HepG2 (cell line): ENCODE measurements around the gene DNLZ. TPM values are rescaled to one million over a fixed set of nuclear protein-coding genes. Genes with fewer than 3 reads are reported as not detected.

Experiments
- ATAC-seq: fragments of 200-7000 bp; cut with Tn5 transposase; 3 replicates; pipeline ENCODE4 v1.9.1; 2020; ENCODE audit warnings: mild to moderate bottlenecking, moderate library complexity
- BruUV-seq: library from RNA; stranded (reverse); fragments of 400-500 nt; replicated peaks from 2 replicates; lab custom pipeline; 2021; lab: Mats Ljungman, UMichigan
- CTCF ChIA-PET: fragments of 300-600 bp; formaldehyde crosslinking; extraction: SDS; loops from one replicate; lab custom pipeline; 2021; ENCODE audit warnings: low total read pairs, inconsistent platforms, low intra/inter-chr PET ratio; lab: Yijun Ruan, JAX
- POLR2A ChIA-PET: fragments of 350-600 bp; sonication (Branson Sonifier 250); formaldehyde crosslinking; loops from one replicate; lab custom pipeline; 2020; ENCODE audit warnings: antibody characterized with exemption, inconsistent platforms; lab: Yijun Ruan, JAX
- DNase-seq: peaks from one replicate; pipeline ENCODE4 v3.0.0-alpha.2; 2015; ENCODE audit warnings: low spot score
- FAIRE-seq: peaks from 3 replicates; lab custom pipeline; 2011; peaks lifted over from hg19 to GRCh38; lab: Jason Lieb, UNC
- H2AFZ ChIP-seq: one replicate; pipeline ENCODE4 v1.6.1; 2011; ENCODE audit warnings: low read length, inconsistent platforms
- H3K27ac ChIP-seq: fragments of 300-600 bp; 3 replicates; pipeline ENCODE4 v1.8.0; 2011; ENCODE audit warnings: mixed run types, mild to moderate bottlenecking, mixed read lengths, low read length, inconsistent platforms; ENCODE audit not compliant: insufficient read depth; ENCODE audit errors: extremely low read length
- H3K27me3 ChIP-seq, 2 experiments: fragments of 200-600 bp in 1 of 2; 2 replicates in 1 of 2; 3 replicates in 1 of 2; pipeline versions ENCODE4 v1.6.0 to v1.8.0; 2011; ENCODE audit warnings: low read length in 2 of 2, mild to moderate bottlenecking in 2 of 2, moderate library complexity in 2 of 2, inconsistent platforms in 1 of 2; ENCODE audit not compliant: insufficient read depth in 2 of 2, control insufficient read depth in 1 of 2
- H3K36me3 ChIP-seq, 2 experiments: fragments of 200-600 bp in 1 of 2; replicated peaks in 1 of 2; 2 replicates in 1 of 2; 3 replicates in 1 of 2; pipeline versions ENCODE4 v1.5.1 to v1.8.0; 2011; ENCODE audit warnings: low read length in 2 of 2, inconsistent platforms in 1 of 2; ENCODE audit not compliant: insufficient read depth in 2 of 2, control insufficient read depth in 1 of 2
- H3K4me1 ChIP-seq: 2 replicates; pipeline ENCODE4 v1.5.1; 2012; ENCODE audit warnings: low read length, inconsistent platforms; ENCODE audit not compliant: insufficient read depth
- H3K4me2 ChIP-seq: 2 replicates; pipeline ENCODE4 v1.6.0; 2011; ENCODE audit warnings: low read depth, low read length, inconsistent platforms
- H3K4me3 ChIP-seq, 3 experiments: fragments of 200-600 bp in 1 of 3; sonication (generic), shearing (Covaris generic) in 1 of 3; replicated peaks in 1 of 3; 2 replicates each; pipeline ENCODE4 v1.5.1; 2011 to 2016; ENCODE audit warnings: low read length in 3 of 3, inconsistent platforms in 2 of 3, low read depth in 2 of 3, mild to moderate bottlenecking in 2 of 3, control low read depth in 1 of 3, mixed read lengths in 1 of 3; ENCODE audit not compliant: insufficient read depth in 1 of 3
- H3K79me2 ChIP-seq: one replicate; pipeline ENCODE4 v1.6.1; 2011; ENCODE audit warnings: low read length, inconsistent platforms; ENCODE audit not compliant: insufficient read depth
- H3K9ac ChIP-seq: 2 replicates; pipeline ENCODE4 v1.6.0; 2011; ENCODE audit warnings: mild to moderate bottlenecking, low read depth, low read length, inconsistent platforms; ENCODE audit not compliant: insufficient read depth
- H3K9me3 ChIP-seq: 2 replicates; pipeline ENCODE4 v1.5.1; 2012; ENCODE audit warnings: mild to moderate bottlenecking, low read length
- H4K20me1 ChIP-seq: 2 replicates; pipeline ENCODE4 v1.6.0; 2011; ENCODE audit warnings: inconsistent platforms, mild to moderate bottlenecking, low read length, moderate library complexity; ENCODE audit not compliant: insufficient read depth
- AHR ChIP-seq: IDR thresholded peaks from 2 replicates; pipeline ENCODE4 v1.6.1; 2018; ENCODE audit warnings: missing genetic modification reagents, missing compliant biosample characterization
- AKAP8 ChIP-seq: sonication (generic); formaldehyde crosslinking; IDR thresholded peaks from 2 replicates; pipeline ENCODE4 v1.5.1; 2020; ENCODE audit warnings: mild to moderate bottlenecking, missing genetic modification reagents
- ARHGAP35 ChIP-seq: sonication (generic); formaldehyde crosslinking; IDR thresholded peaks from 2 replicates; pipeline ENCODE4 v1.9.0; 2022; ENCODE audit warnings: mild to moderate bottlenecking, inconsistent platforms, moderate library complexity, missing genetic modification reagents, borderline replicate concordance
- ATF7 ChIP-seq, 2 experiments: fragments of 450-650 bp in 1 of 2; sonication (generic) in 1 of 2; formaldehyde crosslinking in 1 of 2; IDR thresholded peaks; 2 replicates each; pipeline versions ENCODE4 v1.4.0 to v1.6.1; 2016 to 2020; ENCODE audit warnings: antibody characterized with exemption in 1 of 2, mild to moderate bottlenecking in 1 of 2, missing genetic modification reagents in 1 of 2
- BORCS8-MEF2B ChIP-seq: sonication (generic); formaldehyde crosslinking; IDR thresholded peaks from 2 replicates; pipeline ENCODE4 v1.8.0; 2022; ENCODE audit warnings: mild to moderate bottlenecking, missing genetic modification reagents
- CSRNP2 ChIP-seq: sonication (generic); formaldehyde crosslinking; conservative IDR thresholded peaks from 2 replicates; pipeline ENCODE4 v1.8.0; 2022; ENCODE audit warnings: low read depth, missing genetic modification reagents
- HNF1A ChIP-seq, 2 experiments: sonication (generic) in 1 of 2; formaldehyde crosslinking in 1 of 2; IDR thresholded peaks; 2 replicates each; pipeline versions ENCODE4 v1.4.0 to v1.6.1; 2016 to 2020; ENCODE audit warnings: borderline replicate concordance in 1 of 2, low read depth in 1 of 2, mild to moderate bottlenecking in 1 of 2, missing genetic modification reagents in 1 of 2
- LCORL ChIP-seq, 2 experiments: fragments of 450-650 bp in 1 of 2; sonication (generic) in 1 of 2; formaldehyde crosslinking in 1 of 2; IDR thresholded peaks; 2 replicates each; pipeline versions ENCODE4 v1.5.0 to v1.6.1; 2017 to 2020; ENCODE audit warnings: antibody characterized with exemption in 1 of 2, missing genetic modification reagents in 1 of 2
- MTF2 ChIP-seq: sonication (generic); formaldehyde crosslinking; IDR thresholded peaks from 2 replicates; pipeline ENCODE4 v1.5.0; 2020; ENCODE audit warnings: missing genetic modification reagents, borderline replicate concordance
- RCOR2 ChIP-seq: IDR thresholded peaks from 2 replicates; pipeline ENCODE4 v1.6.1; 2016; ENCODE audit warnings: missing biosample characterization, missing genetic modification reagents
- TCF12 ChIP-seq, 2 experiments: fragments of 450-650 bp in 1 of 2; sonication (generic) in 1 of 2; formaldehyde crosslinking in 1 of 2; IDR thresholded peaks; 2 replicates each; pipeline versions ENCODE4 v1.6.1 to v1.8.0; 2017 to 2022; ENCODE audit warnings: antibody characterized with exemption in 1 of 2, mild to moderate bottlenecking in 1 of 2, missing genetic modification reagents in 1 of 2, moderate library complexity in 1 of 2
- ZBTB7B ChIP-seq: sonication (generic); formaldehyde crosslinking; IDR thresholded peaks from 2 replicates; pipeline ENCODE4 v1.4.0; 2020; ENCODE audit warnings: missing genetic modification reagents
- ZNF512B ChIP-seq: sonication (generic); formaldehyde crosslinking; IDR thresholded peaks from 2 replicates; pipeline ENCODE4 v1.5.1; 2020; ENCODE audit warnings: missing genetic modification reagents, mild to moderate bottlenecking, borderline replicate concordance
- ZNF652 ChIP-seq: IDR thresholded peaks from 2 replicates; pipeline ENCODE4 v1.6.1; 2016; ENCODE audit warnings: low read depth, borderline replicate concordance
- ZNF672 ChIP-seq: sonication (generic); formaldehyde crosslinking; IDR thresholded peaks from 2 replicates; pipeline ENCODE4 v1.8.1; 2022; ENCODE audit warnings: missing genetic modification reagents
- ZNF883 ChIP-seq: sonication (generic); formaldehyde crosslinking; IDR thresholded peaks from 2 replicates; pipeline ENCODE4 v1.5.1; 2020; ENCODE audit warnings: mild to moderate bottlenecking, missing genetic modification reagents; ENCODE audit errors: not compliant biosample characterization
- WGBS: methylation state at CpG from one replicate; pipeline ENCODE4 v1.1.6; 2017; ENCODE audit warnings: low lambda C conversion rate; 5-methylcytosine and 5-hydroxymethylcytosine counted together
- in situ Hi-C: cut with HindIII; loops from 2 replicates; pipeline ENCODE4 v1.10.0; 2017; ENCODE audit warnings: low pct_unique_long_range_greater_than_20kb; ENCODE audit not compliant: extremely low pct_ligation_motif_present
- intact Hi-C: fragments of 100-400 bp; cut with micrococcal nuclease; formaldehyde crosslinking; loops from one replicate; pipeline ENCODE4 v1.10.0; 2022; ENCODE audit not compliant: unreplicated experiment
- polyA plus RNA-seq, 8 experiments: library from polyadenylated mRNA; depleted of rRNA in 3 of 8; stranded (reverse) in 7 of 8; unstranded in 1 of 8; fragments of >200 nt; fragmentation: Illumina TruSeq in 4 of 8; extraction: Trizol in 4 of 8; gene quantifications; 2 replicates each; pipeline versions ENCODE4 v1.2.1 to v1.2.3, GENCODE V29; 2011 to 2016; ENCODE audit warnings: low read depth in 4 of 8, missing spikeins in 1 of 8, mixed read lengths in 1 of 8; ENCODE audit not compliant: insufficient read depth in 1 of 8
- total RNA-seq, 5 experiments: library from RNA; depleted of rRNA; stranded (reverse); fragments of >200 nt; fragmentation: Illumina TruSeq; extraction: Trizol; gene quantifications; 2 replicates each; pipeline ENCODE4 v1.2.3, GENCODE V29; 2016; ENCODE audit warnings: low read depth in 1 of 5

The DNLZ gene
- total and polyA plus RNA-seq, 2 of the 13 experiments (the other 11 are each of a cell fraction or from before 2014, with no cell fraction given), result 3.4 to 8.0 TPM

- H3K4me2 ChIP-seq, result no peak overlapping the region
- POLR2A ChIA-PET, result no interaction called here
- no peak overlapping the region for H2AFZ ChIP-seq
- peaks cover 20 to 37% of the 10 kb centered on the region in 2 experiments; a peak in 3 of 5 replicates for H3K36me3 ChIP-seq
- no peak for ATAC-seq
- H3K4me3 ChIP-seq, result no peak overlapping the region
- H3K9ac ChIP-seq, result no peak overlapping the region
- H3K4me1 ChIP-seq, result 0 out of 2 replicates have a peak, but pooled peaks cover 7% of the 10 kb centered on the region
- no peak for FAIRE-seq
- no peaks in the 10 kb centered on the region for H4K20me1 ChIP-seq
- no peak overlapping the region for H3K27ac ChIP-seq
- no peaks in the 10 kb centered on the region for H3K27me3 ChIP-seq
- no peaks in the 10 kb centered on the region for H3K9me3 ChIP-seq
- BruUV-seq, result no TSS peak
- no peaks in the 10 kb centered on the region for H3K79me2 ChIP-seq
- in situ Hi-C loops (no loop called here), intact Hi-C loops (no loop called here)
- DNase-seq, result no peak
- WGBS, result 100% methylated on average over 3 of the region's 11 CpGs
- CTCF ChIA-PET, result no interaction called here
- no peak for TF ChIP-seq ZNF512B
- TF ChIP-seq ZNF883 (CRISPR knock-in tag), result no peak
- no peak for TF ChIP-seq RCOR2 (CRISPR knock-in tag)
- TF ChIP-seq ZNF672, result no peak
- TF ChIP-seq CSRNP2, result no peak
- no peak for TF ChIP-seq ATF7 (IDR thresholded peaks at IDR 0.05)
- no peak for TF ChIP-seq ATF7 (CRISPR knock-in tag; IDR thresholded peaks at IDR 0.05)
- TF ChIP-seq ZNF652 (CRISPR knock-in tag), result no peak
- TF ChIP-seq BORCS8-MEF2B (CRISPR knock-in tag), result no peak
- TF ChIP-seq TCF12 (IDR thresholded peaks at IDR 0.05), result no peak
- TF ChIP-seq TCF12 (CRISPR knock-in tag; IDR thresholded peaks at IDR 0.05), result no peak
- TF ChIP-seq ARHGAP35, result no peak
- no peak for TF ChIP-seq AHR
- no peak for TF ChIP-seq AKAP8 (CRISPR knock-in tag)
- TF ChIP-seq MTF2 (CRISPR knock-in tag), result no peak
- TF ChIP-seq HNF1A (IDR thresholded peaks at IDR 0.05; ENCODE audit: low read depth), result no peak
- TF ChIP-seq HNF1A (CRISPR knock-in tag; IDR thresholded peaks at IDR 0.05; ENCODE audit: borderline replicate concordance), result no peak
- no peak for TF ChIP-seq ZBTB7B (CRISPR knock-in tag)
- no peak for TF ChIP-seq LCORL (IDR thresholded peaks at IDR 0.05)
- TF ChIP-seq LCORL (CRISPR knock-in tag; IDR thresholded peaks at IDR 0.05), result no peak
These were observed 16.3 kb upstream of the DNLZ start for GRCh38 chr9:136379891-136380290.
